AG09309 (cell line): ENCODE measurements around the gene ZFAND3.

Experiments used
- DNase-seq: peaks from one replicate; pipeline ENCODE4 v3.0.0-alpha.2; 2010; ENCODE audit warnings: low read depth
- H3K4me3 ChIP-seq: 2 replicates; pipeline ENCODE4 v1.5.1; 2011; ENCODE audit warnings: mild to moderate bottlenecking, low read depth, low read length, moderate library complexity; ENCODE audit not compliant: control insufficient read depth
- TF ChIP-seq, protein P1 (sequence below): IDR thresholded peaks from 2 replicates; pipeline ENCODE4 v1.5.1; 2011; ENCODE audit warnings: mild to moderate bottlenecking, low read depth, low read length, inconsistent platforms; ENCODE audit not compliant: insufficient read depth, control insufficient read depth; ENCODE audit errors: missing control alignments

The ZFAND3 gene

GRCh38 chr6:38103921-38104320 lies 284.4 kb downstream of the ZFAND3 start:
- H3K4me3 ChIP-seq = no peak overlapping the region
- TF ChIP-seq, protein P1, sequence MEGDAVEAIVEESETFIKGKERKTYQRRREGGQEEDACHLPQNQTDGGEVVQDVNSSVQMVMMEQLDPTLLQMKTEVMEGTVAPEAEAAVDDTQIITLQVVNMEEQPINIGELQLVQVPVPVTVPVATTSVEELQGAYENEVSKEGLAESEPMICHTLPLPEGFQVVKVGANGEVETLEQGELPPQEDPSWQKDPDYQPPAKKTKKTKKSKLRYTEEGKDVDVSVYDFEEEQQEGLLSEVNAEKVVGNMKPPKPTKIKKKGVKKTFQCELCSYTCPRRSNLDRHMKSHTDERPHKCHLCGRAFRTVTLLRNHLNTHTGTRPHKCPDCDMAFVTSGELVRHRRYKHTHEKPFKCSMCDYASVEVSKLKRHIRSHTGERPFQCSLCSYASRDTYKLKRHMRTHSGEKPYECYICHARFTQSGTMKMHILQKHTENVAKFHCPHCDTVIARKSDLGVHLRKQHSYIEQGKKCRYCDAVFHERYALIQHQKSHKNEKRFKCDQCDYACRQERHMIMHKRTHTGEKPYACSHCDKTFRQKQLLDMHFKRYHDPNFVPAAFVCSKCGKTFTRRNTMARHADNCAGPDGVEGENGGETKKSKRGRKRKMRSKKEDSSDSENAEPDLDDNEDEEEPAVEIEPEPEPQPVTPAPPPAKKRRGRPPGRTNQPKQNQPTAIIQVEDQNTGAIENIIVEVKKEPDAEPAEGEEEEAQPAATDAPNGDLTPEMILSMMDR = no peak
- no peak for DNase-seq

GRCh38 chr6:38105066-38105465 lies 285.5 kb downstream of the ZFAND3 start:
- DNase-seq = no peak
- no peak overlapping the region for H3K4me3 ChIP-seq
- TF ChIP-seq, protein P1 = no peak

DNA sequence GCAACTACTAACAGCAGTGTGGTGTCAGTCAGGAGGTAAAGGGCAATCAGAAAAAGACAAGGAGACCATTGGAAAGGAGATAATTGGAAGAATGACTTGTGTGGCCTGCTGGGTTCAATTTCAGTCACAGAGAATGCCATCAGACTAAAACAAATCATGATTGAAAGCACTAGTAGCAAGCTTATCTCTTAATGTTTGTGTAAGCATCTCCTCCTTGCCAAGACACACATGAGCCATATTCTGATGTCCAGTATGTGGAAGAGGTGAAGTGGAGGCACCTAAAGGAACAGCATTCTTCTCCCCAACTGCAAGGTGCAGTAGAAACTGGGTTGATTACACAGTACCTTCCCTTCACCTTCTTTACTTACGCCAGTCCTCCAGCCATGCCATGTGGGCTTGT lies 287.5 kb downstream of the ZFAND3 start:
- H3K4me3 ChIP-seq = no peak overlapping the region
- TF ChIP-seq, protein P1 = no peak
- no peak for DNase-seq

- no peak overlapping the region for H3K4me3 ChIP-seq
- DNase-seq = no peak
- TF ChIP-seq, protein P1 = no peak
These were observed 291.0 kb downstream of the ZFAND3 start for GRCh38 chr6:38110481-38110971.

GRCh38 chr6:38112181-38112580 lies 292.7 kb downstream of the ZFAND3 start:
- H3K4me3 ChIP-seq = no peak overlapping the region
- TF ChIP-seq, protein P1 = no peak
- no peak for DNase-seq

- DNase-seq = no peak
- TF ChIP-seq, protein P1 = no peak
These were observed 294.5 kb downstream of the ZFAND3 start for GRCh38 chr6:38113825-38114576.

More at GRCh38 chr6:38113825-38114576, 294.5 kb downstream of the ZFAND3 start:
- H3K4me3 ChIP-seq = no peak overlapping the region
